ENCODE results near the gene SEMA6A. TPM values are rescaled to one million over a fixed set of nuclear protein-coding genes. Genes with fewer than 3 reads are reported as not detected.

The SEMA6A gene
- total and polyA plus RNA-seq, 2 of the 13 experiments (the other 11 are each of a cell fraction or from before 2014, with no cell fraction given) = 5.1 to 6.5 TPM

DNA sequence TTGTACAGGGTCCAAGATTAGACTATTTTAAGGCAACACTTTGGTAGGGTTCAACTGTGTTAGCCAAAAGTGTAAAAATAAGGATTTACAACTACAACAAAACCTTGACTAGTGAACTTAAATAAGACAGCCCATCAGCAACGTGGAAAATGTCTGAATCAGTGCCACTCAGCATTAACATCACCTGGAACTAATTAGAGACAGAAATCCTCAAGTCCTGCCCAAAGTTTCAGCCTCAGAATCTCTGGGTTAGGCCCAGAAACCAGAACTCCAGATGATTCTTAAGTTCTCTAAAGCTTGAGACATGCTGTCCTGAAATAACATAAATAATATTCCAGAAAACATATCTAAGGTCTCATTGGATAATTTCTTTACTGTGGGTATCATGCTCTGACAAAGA, 118.6 kb downstream of the SEMA6A start:
- H3K27me3 ChIP-seq (ENCODE audit: control insufficient read depth in 1 of 2, insufficient read depth in 2 of 2, low read length in 2 of 2) = no peaks in the 10 kb centered on the region
- DNase-seq (ENCODE audit: low spot score) (no peak), ATAC-seq (no peak), FAIRE-seq (no peak)
- no peaks in the 10 kb centered on the region for H3K9me3 ChIP-seq (ENCODE audit: low read length)
- ChIA-PET POLR2A (no interaction called here), CTCF (ENCODE audit: low intra/inter-chr PET ratio, low total read pairs) (no interaction called here)
- in situ Hi-C loops (cut with HindIII; ENCODE audit: extremely low pct_ligation_motif_present, low pct_unique_long_range_greater_than_20kb) (no loop called here), intact Hi-C loops (cut with micrococcal nuclease; ENCODE audit: unreplicated experiment) (no loop called here)
- H3K27ac ChIP-seq (ENCODE audit: extremely low read length, insufficient read depth, low read length) = no peak overlapping the region
- TF ChIP-seq, protein P1, sequence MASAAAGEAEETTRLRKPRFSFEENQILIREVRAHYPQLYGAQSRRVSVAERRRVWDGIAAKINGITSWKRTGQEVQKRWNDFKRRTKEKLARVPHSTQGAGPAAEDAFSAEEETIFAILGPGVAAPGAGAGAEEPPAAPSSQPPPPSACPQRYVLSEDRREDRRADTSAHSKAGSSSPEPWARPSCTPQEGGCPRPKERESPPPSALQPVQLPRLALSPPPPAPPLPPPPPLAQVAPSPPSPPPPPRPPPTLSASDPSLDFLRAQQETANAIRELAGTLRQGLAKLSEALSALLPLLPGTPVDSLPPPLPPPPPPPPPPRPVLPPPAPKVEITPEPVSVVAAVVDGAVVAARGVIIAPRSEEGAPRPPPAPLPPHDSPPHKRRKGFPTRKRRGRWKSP (CRISPR knock-in tag; IDR thresholded peaks at IDR 0.05) = no peak
- no peak for TF ChIP-seq BCL6 (CRISPR knock-in tag; IDR thresholded peaks at IDR 0.05)
- TF ChIP-seq, protein P2, sequence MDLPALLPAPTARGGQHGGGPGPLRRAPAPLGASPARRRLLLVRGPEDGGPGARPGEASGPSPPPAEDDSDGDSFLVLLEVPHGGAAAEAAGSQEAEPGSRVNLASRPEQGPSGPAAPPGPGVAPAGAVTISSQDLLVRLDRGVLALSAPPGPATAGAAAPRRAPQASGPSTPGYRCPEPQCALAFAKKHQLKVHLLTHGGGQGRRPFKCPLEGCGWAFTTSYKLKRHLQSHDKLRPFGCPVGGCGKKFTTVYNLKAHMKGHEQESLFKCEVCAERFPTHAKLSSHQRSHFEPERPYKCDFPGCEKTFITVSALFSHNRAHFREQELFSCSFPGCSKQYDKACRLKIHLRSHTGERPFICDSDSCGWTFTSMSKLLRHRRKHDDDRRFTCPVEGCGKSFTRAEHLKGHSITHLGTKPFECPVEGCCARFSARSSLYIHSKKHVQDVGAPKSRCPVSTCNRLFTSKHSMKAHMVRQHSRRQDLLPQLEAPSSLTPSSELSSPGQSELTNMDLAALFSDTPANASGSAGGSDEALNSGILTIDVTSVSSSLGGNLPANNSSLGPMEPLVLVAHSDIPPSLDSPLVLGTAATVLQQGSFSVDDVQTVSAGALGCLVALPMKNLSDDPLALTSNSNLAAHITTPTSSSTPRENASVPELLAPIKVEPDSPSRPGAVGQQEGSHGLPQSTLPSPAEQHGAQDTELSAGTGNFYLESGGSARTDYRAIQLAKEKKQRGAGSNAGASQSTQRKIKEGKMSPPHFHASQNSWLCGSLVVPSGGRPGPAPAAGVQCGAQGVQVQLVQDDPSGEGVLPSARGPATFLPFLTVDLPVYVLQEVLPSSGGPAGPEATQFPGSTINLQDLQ (CRISPR knock-in tag; IDR thresholded peaks at IDR 0.05) = no peak
- TF ChIP-seq ZNF143 (CRISPR knock-in tag; IDR thresholded peaks at IDR 0.05) = no peak
- no peak overlapping the region for H3K4me3 ChIP-seq (replicated peaks in 1 of 3; ENCODE audit: insufficient read depth in 1 of 3, low read depth in 2 of 3, low read length in 3 of 3)
- no peak overlapping the region for H2AFZ ChIP-seq (ENCODE audit: low read length)
- peaks cover 0 to under 1% of the 10 kb centered on the region in 2 experiments; a peak in 2 of 5 replicates for H3K36me3 ChIP-seq (replicated peaks in 1 of 2; ENCODE audit: control insufficient read depth in 1 of 2, insufficient read depth in 2 of 2, low read length in 2 of 2)
- WGBS (ENCODE audit: low lambda C conversion rate) = 89% methylated on average over 1 of the region's 1 CpG
- H3K4me2 ChIP-seq (ENCODE audit: low read depth, low read length) = no peak overlapping the region
- H4K20me1 ChIP-seq (ENCODE audit: insufficient read depth, low read length) = no peaks in the 10 kb centered on the region
- peaks cover 33% of the 10 kb centered on the region for H3K4me1 ChIP-seq (ENCODE audit: insufficient read depth, low read length)
- no peak overlapping the region for H3K9ac ChIP-seq (ENCODE audit: insufficient read depth, low read depth, low read length)
- BruUV-seq (replicated peaks) = no TSS peak
- no peaks in the 10 kb centered on the region for H3K79me2 ChIP-seq (ENCODE audit: insufficient read depth, low read length)

DNA sequence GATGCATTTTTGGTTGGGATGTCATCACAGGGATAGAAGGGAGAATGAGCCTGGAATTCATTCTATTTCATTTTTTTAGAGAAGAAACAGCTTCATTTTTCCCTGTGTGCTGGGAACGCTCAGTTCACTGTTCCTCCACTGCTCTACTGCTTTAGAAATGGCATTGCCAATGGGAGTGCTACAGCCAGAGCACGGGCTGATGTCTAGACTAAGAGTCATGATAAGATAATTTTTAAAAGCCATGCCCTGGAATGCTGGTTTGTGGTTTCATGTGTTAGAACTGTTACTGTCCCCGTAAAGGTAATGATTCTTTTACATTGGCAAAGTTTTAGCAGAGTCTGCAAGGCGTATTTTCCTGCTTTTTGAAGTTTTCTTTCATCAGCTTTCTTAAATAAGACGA, 119.6 kb downstream of the SEMA6A start:
- Histone ChIP-seq H3K4me3 (replicated peaks in 1 of 3; ENCODE audit: insufficient read depth in 1 of 3, low read depth in 2 of 3, low read length in 3 of 3) (no peak overlapping the region), H4K20me1 (ENCODE audit: insufficient read depth, low read length) (no peaks in the 10 kb centered on the region), H2AFZ (ENCODE audit: low read length) (no peak overlapping the region), H3K36me3 (replicated peaks in 1 of 2; ENCODE audit: control insufficient read depth in 1 of 2, insufficient read depth in 2 of 2, low read length in 2 of 2) (no peaks in the 10 kb centered on the region; a peak in 1 of 5 replicates), H3K9ac (ENCODE audit: insufficient read depth, low read depth, low read length) (no peak overlapping the region), H3K79me2 (ENCODE audit: insufficient read depth, low read length) (no peaks in the 10 kb centered on the region), H3K9me3 (ENCODE audit: low read length) (no peaks in the 10 kb centered on the region), H3K27ac (ENCODE audit: extremely low read length, insufficient read depth, low read length) (no peak overlapping the region), H3K27me3 (ENCODE audit: control insufficient read depth in 1 of 2, insufficient read depth in 2 of 2, low read length in 2 of 2) (no peaks in the 10 kb centered on the region), H3K4me1 (ENCODE audit: insufficient read depth, low read length) (peaks cover 43% of the 10 kb centered on the region), H3K4me2 (ENCODE audit: low read depth, low read length) (no peak overlapping the region)
- FAIRE-seq (no peak), ATAC-seq (no peak), DNase-seq (ENCODE audit: low spot score) (no peak)
- no TSS peak for BruUV-seq (replicated peaks)
- in situ Hi-C loops (cut with HindIII; ENCODE audit: extremely low pct_ligation_motif_present, low pct_unique_long_range_greater_than_20kb) = no loop called here
- 98% methylated on average over 5 of the region's 5 CpGs for WGBS (ENCODE audit: low lambda C conversion rate)
- ChIA-PET POLR2A (no interaction called here), CTCF (ENCODE audit: low intra/inter-chr PET ratio, low total read pairs) (no interaction called here)
- intact Hi-C loops (cut with micrococcal nuclease; ENCODE audit: unreplicated experiment) = no loop called here
- TF ChIP-seq ZNF766 (CRISPR knock-in tag; IDR thresholded peaks at IDR 0.05; ENCODE audit: borderline replicate concordance) = no peak
- no peak for TF ChIP-seq ZNF383 (CRISPR knock-in tag; IDR thresholded peaks at IDR 0.05; ENCODE audit: borderline replicate concordance)
- TF ChIP-seq SCMH1 (CRISPR knock-in tag; IDR thresholded peaks at IDR 0.05; ENCODE audit: borderline replicate concordance) = no peak
- TF ChIP-seq SSRP1 (CRISPR knock-in tag; IDR thresholded peaks at IDR 0.05) = no peak
- TF ChIP-seq NBN (conservative IDR thresholded peaks at IDR 0.05) = no peak
- TF ChIP-seq, protein P3, sequence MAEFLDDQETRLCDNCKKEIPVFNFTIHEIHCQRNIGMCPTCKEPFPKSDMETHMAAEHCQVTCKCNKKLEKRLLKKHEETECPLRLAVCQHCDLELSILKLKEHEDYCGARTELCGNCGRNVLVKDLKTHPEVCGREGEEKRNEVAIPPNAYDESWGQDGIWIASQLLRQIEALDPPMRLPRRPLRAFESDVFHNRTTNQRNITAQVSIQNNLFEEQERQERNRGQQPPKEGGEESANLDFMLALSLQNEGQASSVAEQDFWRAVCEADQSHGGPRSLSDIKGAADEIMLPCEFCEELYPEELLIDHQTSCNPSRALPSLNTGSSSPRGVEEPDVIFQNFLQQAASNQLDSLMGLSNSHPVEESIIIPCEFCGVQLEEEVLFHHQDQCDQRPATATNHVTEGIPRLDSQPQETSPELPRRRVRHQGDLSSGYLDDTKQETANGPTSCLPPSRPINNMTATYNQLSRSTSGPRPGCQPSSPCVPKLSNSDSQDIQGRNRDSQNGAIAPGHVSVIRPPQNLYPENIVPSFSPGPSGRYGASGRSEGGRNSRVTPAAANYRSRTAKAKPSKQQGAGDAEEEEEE (CRISPR knock-in tag; IDR thresholded peaks at IDR 0.05; ENCODE audit: borderline replicate concordance) = no peak
- TF ChIP-seq RBFOX2 (IDR thresholded peaks at IDR 0.05; ENCODE audit: low read depth, low read length) = no peak
- TF ChIP-seq, protein P4, sequence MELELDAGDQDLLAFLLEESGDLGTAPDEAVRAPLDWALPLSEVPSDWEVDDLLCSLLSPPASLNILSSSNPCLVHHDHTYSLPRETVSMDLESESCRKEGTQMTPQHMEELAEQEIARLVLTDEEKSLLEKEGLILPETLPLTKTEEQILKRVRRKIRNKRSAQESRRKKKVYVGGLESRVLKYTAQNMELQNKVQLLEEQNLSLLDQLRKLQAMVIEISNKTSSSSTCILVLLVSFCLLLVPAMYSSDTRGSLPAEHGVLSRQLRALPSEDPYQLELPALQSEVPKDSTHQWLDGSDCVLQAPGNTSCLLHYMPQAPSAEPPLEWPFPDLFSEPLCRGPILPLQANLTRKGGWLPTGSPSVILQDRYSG (CRISPR knock-in tag; IDR thresholded peaks at IDR 0.05) = no peak
- TF ChIP-seq ZNF207 (IDR thresholded peaks at IDR 0.05; ENCODE audit: borderline replicate concordance) = no peak
- TF ChIP-seq ZNF484 (CRISPR knock-in tag; IDR thresholded peaks at IDR 0.05; ENCODE audit: borderline replicate concordance, low read depth) = no peak

Data from HepG2 (cell line).